Trophoblast cell (in vitro differentiated cells and primary cell): ENCODE data around the gene LMAN2L.

Experiments
- DNase-seq, 2 donors: peaks; one replicate each; pipeline ENCODE4 v3.0.0-alpha.2; 2016
- H2AFZ ChIP-seq: 2 replicates; pipeline ENCODE4 v1.6.1; 2013; ENCODE audit warnings: low read length, moderate library complexity, mild to moderate bottlenecking; ENCODE audit not compliant: insufficient read depth, poor library complexity
- H2AK5ac ChIP-seq: 2 replicates; pipeline ENCODE4 v1.6.1; 2013; ENCODE audit warnings: mild to moderate bottlenecking, low read length
- H2BK120ac ChIP-seq: 2 replicates; pipeline ENCODE4 v1.6.1; 2013; ENCODE audit warnings: low read length, mild to moderate bottlenecking, moderate library complexity; ENCODE audit not compliant: insufficient read depth, poor library complexity
- H2BK12ac ChIP-seq: 2 replicates; pipeline ENCODE4 v1.6.1; 2013; ENCODE audit warnings: mild to moderate bottlenecking, low read length, moderate library complexity
- H2BK5ac ChIP-seq: 2 replicates; pipeline ENCODE4 v1.6.1; 2013; ENCODE audit warnings: low read length, low read depth, moderate library complexity, mild to moderate bottlenecking; ENCODE audit not compliant: poor library complexity
- H3K14ac ChIP-seq: 2 replicates; pipeline ENCODE4 v1.6.1; 2013; ENCODE audit warnings: mild to moderate bottlenecking, low read length
- H3K18ac ChIP-seq: 2 replicates; pipeline ENCODE4 v1.6.1; 2013; ENCODE audit warnings: mild to moderate bottlenecking, low read length
- H3K23ac ChIP-seq: 2 replicates; pipeline ENCODE4 v1.6.1; 2013; ENCODE audit warnings: low read length
- H3K27ac ChIP-seq: 2 replicates; pipeline ENCODE4 v1.5.1; 2013; ENCODE audit warnings: low read depth, mild to moderate bottlenecking, inconsistent platforms, low read length, moderate library complexity
- H3K27me3 ChIP-seq: 2 replicates; pipeline ENCODE4 v1.6.1; 2013; ENCODE audit warnings: inconsistent platforms, mild to moderate bottlenecking, low read length, moderate library complexity; ENCODE audit not compliant: insufficient read depth
- H3K36me3 ChIP-seq, 2 experiments: 1 replicate in 1 of 2; 2 replicates in 1 of 2; pipeline ENCODE4 v1.6.1; 2013; ENCODE audit warnings: low read length in 2 of 2, mild to moderate bottlenecking in 2 of 2, moderate library complexity in 1 of 2; ENCODE audit not compliant: insufficient read depth in 2 of 2, control insufficient read depth in 1 of 2
- H3K4ac ChIP-seq: 2 replicates; pipeline ENCODE4 v1.6.1; 2013; ENCODE audit warnings: low read depth, mild to moderate bottlenecking, low read length, moderate library complexity
- H3K4me1 ChIP-seq, 2 experiments: 1 replicate in 1 of 2; 2 replicates in 1 of 2; pipeline ENCODE4 v1.6.1; 2013; ENCODE audit warnings: low read length in 2 of 2, mild to moderate bottlenecking in 2 of 2, moderate library complexity in 1 of 2; ENCODE audit not compliant: insufficient read depth in 2 of 2, control insufficient read depth in 1 of 2
- H3K4me2 ChIP-seq: 2 replicates; pipeline ENCODE4 v1.6.1; 2013; ENCODE audit warnings: inconsistent platforms, mild to moderate bottlenecking, low read length, moderate library complexity
- H3K4me3 ChIP-seq: 2 replicates; pipeline ENCODE4 v1.5.1; 2013; ENCODE audit warnings: mild to moderate bottlenecking, low read depth, low read length, inconsistent platforms
- H3K79me1 ChIP-seq: one replicate; pipeline ENCODE4 v1.6.1; 2013; ENCODE audit warnings: low read length
- H3K79me2 ChIP-seq: 2 replicates; pipeline ENCODE4 v1.6.1; 2013; ENCODE audit warnings: low read length, mild to moderate bottlenecking; ENCODE audit not compliant: control insufficient read depth, insufficient read depth, poor library complexity
- H3K9ac ChIP-seq: 2 replicates; pipeline ENCODE4 v1.6.1; 2013; ENCODE audit warnings: mild to moderate bottlenecking, low read length
- H3K9me3 ChIP-seq: 2 replicates; pipeline ENCODE4 v1.6.1; 2013; ENCODE audit warnings: low read depth, mild to moderate bottlenecking, control low read depth, inconsistent platforms, low read length; ENCODE audit not compliant: insufficient read depth
- H4K12ac ChIP-seq: 2 replicates; pipeline ENCODE4 v1.6.1; 2013; ENCODE audit warnings: low read depth, mild to moderate bottlenecking, low read length, moderate library complexity
- H4K8ac ChIP-seq: 2 replicates; pipeline ENCODE4 v1.6.1; 2013; ENCODE audit warnings: low read depth, mild to moderate bottlenecking, low read length, moderate library complexity
- H4K91ac ChIP-seq: one replicate; pipeline ENCODE4 v1.6.1; 2013; ENCODE audit warnings: low read depth, mild to moderate bottlenecking, low read length, moderate library complexity
- WGBS: extraction: QIAGEN DNeasy Blood & Tissue Kit; methylation state at CpG from one replicate; pipeline ENCODE4 v1.1.7; 2013; ENCODE audit warnings: missing lambda C conversion rate; ENCODE audit not compliant: insufficient read length, insufficient coverage; ENCODE audit errors: extremely low coverage; 5-methylcytosine and 5-hydroxymethylcytosine counted together

Gene LMAN2L

DNA sequence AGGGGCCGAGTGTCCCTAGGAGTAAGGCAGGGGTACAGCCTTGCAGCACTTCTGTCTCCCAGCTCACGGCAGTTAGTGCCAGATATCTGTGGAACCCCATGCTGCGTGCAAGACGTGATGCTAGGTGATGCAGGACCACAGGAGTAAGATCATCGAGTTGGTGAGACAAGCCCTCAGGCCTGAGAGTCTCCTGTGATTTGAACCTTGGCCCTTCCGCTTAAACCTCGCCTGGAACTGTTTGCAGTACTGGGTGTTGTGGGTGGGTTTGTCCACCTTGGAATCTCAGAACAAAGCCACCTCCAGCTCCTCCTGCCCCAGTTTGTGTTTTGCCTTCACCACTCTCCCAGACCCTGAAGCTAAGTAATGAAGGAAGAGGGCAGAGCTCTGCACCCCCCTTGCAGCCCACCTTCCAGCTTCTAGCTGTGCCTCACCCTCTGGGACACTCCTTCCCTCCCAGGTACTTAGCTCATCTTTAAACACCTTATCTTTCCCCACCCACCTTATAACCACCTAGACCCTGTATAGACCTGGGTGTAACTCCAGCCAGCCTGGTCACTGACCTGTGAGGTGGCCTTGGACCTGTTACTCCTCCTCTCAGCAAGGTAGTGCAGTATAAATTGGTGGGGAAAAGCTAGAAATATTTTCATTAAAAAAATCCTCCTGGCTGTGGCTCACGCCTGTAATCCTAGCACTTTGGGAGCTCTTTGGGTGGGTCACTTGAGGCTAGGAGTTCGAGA is 27.4 kb upstream of the LMAN2L start:
- Histone ChIP-seq H3K9me3 (peaks cover 3% of the 10 kb centered on the region), H2AFZ (no peak overlapping the region), H3K4me1 (peaks cover 32 to 43% of the 10 kb centered on the region in 2 experiments), H2BK120ac (no peak overlapping the region), H3K4me2 (no peak overlapping the region), H3K27me3 (no peaks in the 10 kb centered on the region), H3K18ac (peak overlapping the region; percentile 21), H2BK5ac (no peak overlapping the region), H3K79me1 (peaks cover 13% of the 10 kb centered on the region), H3K23ac (no peak overlapping the region), H3K4me3 (no peak overlapping the region), H3K36me3 (no peaks in the 10 kb centered on the region), H3K9ac (no peak overlapping the region), H4K91ac (no peak overlapping the region), H3K14ac (peak overlapping the region; percentile 41), H3K27ac (no peak overlapping the region), H3K79me2 (peaks cover 2% of the 10 kb centered on the region), H4K12ac (no peak overlapping the region), H3K4ac (peak overlapping the region; percentile 13), H2AK5ac (no peak overlapping the region), H2BK12ac (no peak overlapping the region), H4K8ac (no peak overlapping the region)
- no peak for DNase-seq
- WGBS, result no CpG with 5 or more reads among the region's 9 CpGs

DNA sequence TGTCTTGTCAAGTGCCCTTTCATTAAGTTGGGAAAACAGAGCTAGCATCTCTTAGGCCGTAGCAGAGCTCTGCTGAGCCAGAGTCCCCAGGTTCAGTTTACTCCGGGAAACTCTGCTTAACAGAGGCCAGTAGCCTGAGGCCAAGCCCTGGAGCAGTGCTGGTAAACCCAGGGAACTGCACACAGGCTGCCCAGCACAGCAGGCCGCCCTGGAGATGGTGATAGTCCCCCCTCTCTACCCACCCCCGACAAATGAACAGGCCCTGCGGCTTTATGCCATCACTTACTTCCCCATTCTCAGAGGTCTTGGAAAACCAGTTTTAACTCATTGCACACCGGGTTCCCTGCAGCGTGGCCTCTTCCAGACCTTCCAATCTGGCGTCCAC is 24.4 kb upstream of the LMAN2L start:
- Histone ChIP-seq H3K4ac (no peak overlapping the region), H2AK5ac (no peak overlapping the region), H4K91ac (peak overlapping the region; percentile 0), H2BK12ac (no peak overlapping the region), H2BK5ac (peak overlapping the region; percentile 17), H3K4me3 (no peak overlapping the region), H3K27me3 (no peaks in the 10 kb centered on the region), H2AFZ (no peak overlapping the region), H3K36me3 (no peaks in the 10 kb centered on the region), H3K4me2 (peak overlapping the region; percentile 46), H3K4me1 (peaks cover 26 to 40% of the 10 kb centered on the region in 2 experiments), H3K79me1 (peaks cover 11% of the 10 kb centered on the region), H3K23ac (no peak overlapping the region), H3K9me3 (no peaks in the 10 kb centered on the region), H4K8ac (peak overlapping the region; percentile 13), H4K12ac (no peak overlapping the region), H2BK120ac (no peak overlapping the region), H3K18ac (no peak overlapping the region), H3K14ac (no peak overlapping the region), H3K9ac (no peak overlapping the region), H3K79me2 (peaks cover 10% of the 10 kb centered on the region), H3K27ac (peak overlapping the region; percentile 75)
- WGBS, result no CpG with 5 or more reads among the region's 8 CpGs
- DNase-seq, result peak in 1 of 2 donors; percentile 72

DNA sequence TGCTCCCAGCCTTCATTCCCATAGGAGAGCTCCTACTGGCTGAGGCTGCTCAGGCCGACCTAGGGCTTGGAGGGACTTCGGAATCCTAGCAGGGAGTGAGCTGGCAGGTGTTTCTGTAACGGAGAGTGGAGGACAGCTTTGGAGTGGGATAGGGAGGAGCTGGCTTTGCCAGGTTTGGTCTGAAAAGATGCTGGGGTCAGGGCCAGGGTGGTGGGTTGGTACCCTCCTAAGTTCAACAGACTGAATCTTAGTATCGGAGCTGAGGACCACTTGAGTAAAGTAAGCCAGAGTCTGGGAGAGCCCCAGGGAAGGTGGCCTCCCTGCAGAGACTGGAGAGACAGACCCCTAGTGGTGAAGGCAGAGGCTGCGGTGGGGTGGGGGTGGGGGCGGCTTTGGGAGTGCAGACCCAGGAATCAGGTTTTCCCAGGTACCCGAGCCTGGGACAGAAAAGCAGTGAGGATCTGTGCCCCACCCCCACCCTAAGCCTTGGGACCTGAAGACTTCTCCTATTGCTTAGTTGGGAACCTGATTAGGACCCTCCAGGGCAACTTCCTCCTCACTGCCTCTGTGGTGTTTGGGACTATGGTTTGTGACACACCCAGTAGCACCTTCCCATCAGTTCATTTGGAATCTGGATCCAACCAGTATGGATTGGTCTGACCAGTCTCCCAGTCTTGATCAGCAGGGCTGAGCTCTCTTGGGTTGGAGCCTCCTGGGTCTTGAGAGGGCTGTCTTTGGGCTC is 23.8 kb upstream of the LMAN2L start:
- H2BK5ac ChIP-seq, result peak overlapping the region; percentile 19
- no CpG with 5 or more reads among the region's 7 CpGs for WGBS
- H3K4ac ChIP-seq, result no peak overlapping the region
- peak overlapping the region; percentile 39 for H4K91ac ChIP-seq
- H2BK120ac ChIP-seq, result peak overlapping the region; percentile 16
- H2AFZ ChIP-seq, result no peak overlapping the region
- peaks cover 11% of the 10 kb centered on the region for H3K79me1 ChIP-seq
- no peaks in the 10 kb centered on the region for H3K36me3 ChIP-seq
- peaks cover 10% of the 10 kb centered on the region for H3K79me2 ChIP-seq
- H2AK5ac ChIP-seq, result peak overlapping the region; percentile 30
- peak overlapping the region; percentile 46 for H3K4me2 ChIP-seq
- peak overlapping the region; percentile 58 for H3K18ac ChIP-seq
- H3K4me3 ChIP-seq, result no peak overlapping the region
- H3K27me3 ChIP-seq, result no peaks in the 10 kb centered on the region
- peak overlapping the region; percentile 13 for H4K8ac ChIP-seq
- H2BK12ac ChIP-seq, result peak overlapping the region; percentile 60
- no peak overlapping the region for H3K23ac ChIP-seq
- no peak overlapping the region for H3K9ac ChIP-seq
- peak in 1 of 2 donors; percentile 16 for DNase-seq
- H4K12ac ChIP-seq, result no peak overlapping the region
- peak overlapping the region; percentile 75 for H3K27ac ChIP-seq
- H3K4me1 ChIP-seq, result peaks cover 26 to 40% of the 10 kb centered on the region in 2 experiments
- H3K9me3 ChIP-seq, result no peaks in the 10 kb centered on the region
- H3K14ac ChIP-seq, result peak overlapping the region; percentile 30

DNA sequence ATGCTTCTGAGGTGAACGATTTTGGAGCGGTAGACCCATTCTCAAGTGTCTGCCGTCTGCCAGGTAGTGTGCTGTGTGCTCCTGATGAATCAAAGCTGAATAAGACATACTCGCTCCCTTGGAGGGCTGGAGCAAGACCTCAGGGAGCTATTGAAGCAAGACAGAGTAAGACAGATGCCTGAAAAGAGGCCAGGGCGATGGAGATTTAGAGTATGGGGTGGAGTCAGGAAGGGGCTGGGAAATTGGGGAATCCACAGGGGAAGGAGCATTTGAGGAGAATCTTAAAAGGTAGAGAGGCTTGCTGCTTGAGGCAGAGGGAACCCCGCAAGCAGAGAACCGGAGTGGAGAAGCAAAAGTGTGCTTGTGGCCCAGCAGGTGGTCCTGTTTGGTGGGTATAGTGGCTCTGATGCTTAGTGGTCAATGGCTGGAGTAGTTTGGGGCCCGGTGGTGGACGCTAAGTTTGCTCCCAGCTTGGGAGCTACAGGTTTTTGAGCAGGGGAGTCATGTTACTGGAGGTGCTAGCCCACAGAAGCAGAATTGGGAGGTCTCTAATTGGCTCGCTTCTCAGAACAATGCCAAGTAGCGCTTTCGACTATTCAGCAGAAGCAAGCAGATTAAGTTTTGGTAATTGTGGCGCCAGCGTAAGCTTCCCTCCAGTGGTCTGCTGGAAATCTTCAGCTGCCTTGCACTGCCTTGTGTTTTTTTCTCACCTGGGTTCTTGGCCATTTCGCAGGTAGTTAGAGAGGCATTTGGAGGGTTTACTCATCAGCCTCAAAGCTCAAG is 22.9 kb upstream of the LMAN2L start:
- H3K4me1 ChIP-seq, result peaks cover 26 to 40% of the 10 kb centered on the region in 2 experiments
- no peak for DNase-seq
- H3K79me2 ChIP-seq, result peaks cover 10% of the 10 kb centered on the region
- no peak overlapping the region for H3K23ac ChIP-seq
- WGBS, result no CpG with 5 or more reads among the region's 15 CpGs
- peaks cover 11% of the 10 kb centered on the region for H3K79me1 ChIP-seq
- H4K8ac ChIP-seq, result no peak overlapping the region
- no peak overlapping the region for H2AFZ ChIP-seq
- no peak overlapping the region for H3K4ac ChIP-seq
- H2BK120ac ChIP-seq, result peak overlapping the region; percentile 4
- no peaks in the 10 kb centered on the region for H3K36me3 ChIP-seq
- H3K14ac ChIP-seq, result no peak overlapping the region
- no peak overlapping the region for H3K27ac ChIP-seq
- no peaks in the 10 kb centered on the region for H3K27me3 ChIP-seq
- peak overlapping the region; percentile 28 for H3K4me3 ChIP-seq
- peak overlapping the region; percentile 46 for H3K4me2 ChIP-seq
- H2BK5ac ChIP-seq, result no peak overlapping the region
- H3K9me3 ChIP-seq, result no peaks in the 10 kb centered on the region
- H2BK12ac ChIP-seq, result no peak overlapping the region
- H4K91ac ChIP-seq, result no peak overlapping the region
- H3K9ac ChIP-seq, result no peak overlapping the region
- H2AK5ac ChIP-seq, result no peak overlapping the region
- no peak overlapping the region for H3K18ac ChIP-seq
- H4K12ac ChIP-seq, result no peak overlapping the region
